Bronchial epithelial cell (primary cell): Measurements from ENCODE around the gene ANKRD63. TPM values are rescaled to one million over a fixed set of nuclear protein-coding genes. Genes with fewer than 3 reads are reported as not detected.

ENCODE experiments used
- DNase-seq: peaks from one replicate; pipeline ENCODE4 v3.0.0-alpha.2; 2010; ENCODE audit warnings: low read depth
- FAIRE-seq: peaks from 2 replicates; lab custom pipeline; 2011; peaks lifted over from hg19 to GRCh38; lab: Jason Lieb, UNC
- H3K27me3 ChIP-seq: 2 replicates; pipeline ENCODE4 v1.5.1; 2011; ENCODE audit warnings: low read length; ENCODE audit not compliant: control insufficient read depth, insufficient read depth
- H3K36me3 ChIP-seq: 2 replicates; pipeline ENCODE4 v1.5.1; 2011; ENCODE audit warnings: low read length; ENCODE audit not compliant: control insufficient read depth, insufficient read depth
- H3K4me3 ChIP-seq: 2 replicates; pipeline ENCODE4 v1.5.1; 2011; ENCODE audit warnings: mild to moderate bottlenecking, low read depth, low read length, control low read depth
- total RNA-seq: library from RNA; depleted of rRNA; stranded (reverse); fragments of >200 nt; gene quantifications from 2 replicates; pipeline ENCODE4 v1.2.1, GENCODE V29; 2014
- TF ChIP-seq, protein P1 (sequence below): IDR thresholded peaks from 2 replicates; pipeline ENCODE4 v1.5.1; 2011; ENCODE audit warnings: mild to moderate bottlenecking, moderate library complexity, low read length, control low read depth, inconsistent platforms; ENCODE audit not compliant: insufficient read depth, severe bottlenecking

ANKRD63 gene
- total RNA-seq, 1 donor from 2014 or later = not detected

DNA sequence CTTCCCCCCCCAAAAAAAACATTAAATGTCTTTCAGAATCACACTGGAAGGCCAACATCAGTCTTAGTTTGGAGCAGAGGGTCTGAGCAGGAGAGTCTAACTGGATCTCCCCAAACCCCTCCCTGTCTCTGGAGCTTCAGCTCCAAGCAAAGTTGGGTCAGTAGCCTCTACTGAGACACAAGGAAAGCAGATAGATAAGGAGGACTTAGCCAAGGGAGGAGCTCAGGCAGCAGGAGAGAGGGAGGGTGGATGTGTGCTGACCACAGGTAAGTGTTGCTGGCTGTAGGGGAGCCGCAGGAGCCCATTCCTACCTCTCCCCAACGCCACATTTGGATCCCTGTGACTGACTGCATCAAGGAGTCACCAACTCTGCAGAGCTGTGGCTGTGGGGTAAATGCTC, 17.9 kb upstream of the ANKRD63 start:
- DNase-seq (no peak), FAIRE-seq (no peak)
- Histone ChIP-seq H3K36me3 (no peaks in the 10 kb centered on the region), H3K27me3 (peaks cover 4% of the 10 kb centered on the region), H3K4me3 (no peak overlapping the region)
- TF ChIP-seq, protein P1, sequence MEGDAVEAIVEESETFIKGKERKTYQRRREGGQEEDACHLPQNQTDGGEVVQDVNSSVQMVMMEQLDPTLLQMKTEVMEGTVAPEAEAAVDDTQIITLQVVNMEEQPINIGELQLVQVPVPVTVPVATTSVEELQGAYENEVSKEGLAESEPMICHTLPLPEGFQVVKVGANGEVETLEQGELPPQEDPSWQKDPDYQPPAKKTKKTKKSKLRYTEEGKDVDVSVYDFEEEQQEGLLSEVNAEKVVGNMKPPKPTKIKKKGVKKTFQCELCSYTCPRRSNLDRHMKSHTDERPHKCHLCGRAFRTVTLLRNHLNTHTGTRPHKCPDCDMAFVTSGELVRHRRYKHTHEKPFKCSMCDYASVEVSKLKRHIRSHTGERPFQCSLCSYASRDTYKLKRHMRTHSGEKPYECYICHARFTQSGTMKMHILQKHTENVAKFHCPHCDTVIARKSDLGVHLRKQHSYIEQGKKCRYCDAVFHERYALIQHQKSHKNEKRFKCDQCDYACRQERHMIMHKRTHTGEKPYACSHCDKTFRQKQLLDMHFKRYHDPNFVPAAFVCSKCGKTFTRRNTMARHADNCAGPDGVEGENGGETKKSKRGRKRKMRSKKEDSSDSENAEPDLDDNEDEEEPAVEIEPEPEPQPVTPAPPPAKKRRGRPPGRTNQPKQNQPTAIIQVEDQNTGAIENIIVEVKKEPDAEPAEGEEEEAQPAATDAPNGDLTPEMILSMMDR = no peak

DNA sequence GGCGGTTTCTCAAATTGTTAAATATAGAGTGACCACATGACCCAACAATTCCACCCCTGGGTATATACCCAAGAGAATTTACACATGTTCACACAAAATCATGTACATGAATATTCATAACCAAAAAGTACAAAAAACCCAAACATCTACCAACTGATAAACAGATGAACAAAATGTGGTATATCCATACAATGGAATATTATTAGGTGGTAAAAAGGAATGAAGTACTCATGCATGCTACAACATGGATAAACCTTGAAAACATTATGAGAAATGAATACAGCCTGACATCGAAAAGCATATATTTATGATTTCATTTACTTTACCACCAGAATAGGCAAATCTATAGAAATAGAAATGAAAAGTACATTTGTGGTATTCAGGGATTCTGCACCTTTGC, 17.5 kb upstream of the ANKRD63 start:
- DNase-seq = no peak

DNA sequence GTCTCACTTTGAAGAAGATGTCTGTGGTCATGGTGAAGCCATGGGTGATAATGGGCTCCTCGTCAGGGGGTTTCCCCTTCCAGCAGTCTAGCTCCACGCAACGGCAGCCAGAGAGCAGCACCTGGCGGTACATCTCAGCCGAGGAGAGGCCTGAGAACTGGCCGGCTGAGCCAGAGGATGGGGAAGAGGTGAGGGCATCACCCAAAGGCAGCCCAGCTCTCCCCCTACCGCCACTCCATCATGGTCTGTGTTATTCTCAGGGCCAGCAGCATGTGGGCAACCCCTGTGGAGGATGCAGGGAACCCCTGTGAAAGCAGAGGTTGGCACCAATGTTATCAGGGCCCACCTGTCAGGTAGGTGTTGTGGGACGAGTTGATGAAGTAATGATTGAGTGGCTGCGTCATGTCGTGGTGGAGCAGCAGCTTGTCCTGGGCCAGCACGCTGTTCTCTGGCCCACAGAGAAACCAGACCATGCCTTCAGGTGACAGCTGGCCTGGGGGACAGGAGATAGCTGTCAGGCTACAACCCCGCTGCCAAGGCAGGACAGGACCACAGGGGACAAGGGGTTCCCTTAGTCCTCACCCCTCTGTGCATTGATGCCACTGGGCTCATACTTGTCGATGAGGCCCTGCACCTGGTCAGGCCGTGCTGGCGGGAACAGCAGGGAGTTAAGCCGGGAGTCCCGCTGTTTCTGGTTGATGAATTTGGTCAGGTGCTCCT, 15.5 kb upstream of the ANKRD63 start:
- FAIRE-seq (no peak), DNase-seq (no peak)
- H3K4me3 ChIP-seq = no peak overlapping the region
- peaks cover 3% of the 10 kb centered on the region for H3K27me3 ChIP-seq
- TF ChIP-seq, protein P1 = no peak
- H3K36me3 ChIP-seq = no peaks in the 10 kb centered on the region

More for the DNA sequence above, 17.5 kb upstream of the ANKRD63 start:
- Histone ChIP-seq H3K27me3 (peaks cover 5% of the 10 kb centered on the region), H3K36me3 (no peaks in the 10 kb centered on the region), H3K4me3 (no peak overlapping the region)
- FAIRE-seq = no peak
- TF ChIP-seq, protein P1 = no peak

DNA sequence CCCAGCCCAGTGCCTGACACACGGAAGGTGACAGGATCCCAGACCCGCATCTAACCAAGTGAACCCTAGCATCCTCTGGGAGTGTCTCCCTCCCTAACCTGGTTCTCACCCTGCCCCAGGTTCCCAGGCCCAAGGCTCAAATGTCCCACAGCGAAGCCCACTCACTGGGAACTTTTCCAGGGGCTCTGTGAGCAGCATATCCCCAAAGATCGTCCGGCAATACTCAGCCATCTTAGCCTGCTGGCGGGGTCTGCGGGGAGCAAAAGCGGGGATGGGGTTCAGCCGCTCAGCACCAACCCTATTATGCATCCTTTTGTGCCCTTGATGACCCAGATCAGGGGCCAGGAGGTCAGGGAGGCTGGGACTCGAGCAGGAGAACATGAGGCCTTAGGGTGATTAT, 14.5 kb upstream of the ANKRD63 start:
- TF ChIP-seq, protein P1 = no peak
- Histone ChIP-seq H3K4me3 (no peak overlapping the region), H3K27me3 (peaks cover 3% of the 10 kb centered on the region), H3K36me3 (no peaks in the 10 kb centered on the region)
- DNase-seq (no peak), FAIRE-seq (no peak)

DNA sequence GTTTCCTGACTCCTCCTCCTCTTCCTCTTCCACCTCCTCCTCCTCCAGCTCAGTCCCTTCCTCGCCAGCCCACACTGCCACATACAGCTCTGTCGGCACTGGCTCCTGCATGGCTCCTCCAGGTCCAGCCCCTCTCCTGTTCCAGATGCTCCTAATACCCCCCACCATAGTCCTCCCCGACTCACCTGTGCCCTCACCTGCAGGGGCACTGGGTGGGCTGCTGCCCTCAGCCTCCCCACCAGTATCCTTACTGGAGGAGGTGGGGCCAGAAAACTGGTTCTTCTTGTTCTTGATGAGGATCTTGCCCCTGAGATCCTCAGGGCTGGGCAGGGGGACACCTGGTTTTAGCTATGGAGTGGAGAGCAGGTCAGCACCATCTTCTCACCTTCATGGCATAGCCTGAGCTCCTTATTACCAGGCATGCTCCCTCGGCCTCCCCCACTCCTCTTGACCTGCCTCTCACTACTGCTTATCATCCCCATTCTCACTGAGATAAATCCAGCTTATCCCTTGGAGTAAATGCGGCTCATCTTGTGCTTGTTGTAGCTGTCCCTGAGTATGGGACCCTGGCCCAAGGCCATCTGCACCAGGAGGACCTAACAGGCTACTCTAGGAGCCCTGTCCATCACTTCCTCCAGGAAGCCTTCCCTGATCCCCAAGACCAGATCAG, 13.8 kb upstream of the ANKRD63 start:
- no peak for DNase-seq
- no peak overlapping the region for H3K4me3 ChIP-seq
- H3K27me3 ChIP-seq = peaks cover 8% of the 10 kb centered on the region
- TF ChIP-seq, protein P1 = no peak
- no peak for FAIRE-seq
- no peaks in the 10 kb centered on the region for H3K36me3 ChIP-seq
